GM21619 (cell line): ENCODE data around the gene WDR72.
"Not testable (repeated sequence)": the region's sequence is repeated elsewhere in the genome, so short reads cannot be mapped to it uniquely, and the experiment has no call there.

Experiments
- ATAC-seq: cut with Tn5 transposase; IDR thresholded peaks from one replicate; pipeline ENCODE4 v1.9.1; 2021; ENCODE audit not compliant: unreplicated experiment

Gene WDR72

DNA sequence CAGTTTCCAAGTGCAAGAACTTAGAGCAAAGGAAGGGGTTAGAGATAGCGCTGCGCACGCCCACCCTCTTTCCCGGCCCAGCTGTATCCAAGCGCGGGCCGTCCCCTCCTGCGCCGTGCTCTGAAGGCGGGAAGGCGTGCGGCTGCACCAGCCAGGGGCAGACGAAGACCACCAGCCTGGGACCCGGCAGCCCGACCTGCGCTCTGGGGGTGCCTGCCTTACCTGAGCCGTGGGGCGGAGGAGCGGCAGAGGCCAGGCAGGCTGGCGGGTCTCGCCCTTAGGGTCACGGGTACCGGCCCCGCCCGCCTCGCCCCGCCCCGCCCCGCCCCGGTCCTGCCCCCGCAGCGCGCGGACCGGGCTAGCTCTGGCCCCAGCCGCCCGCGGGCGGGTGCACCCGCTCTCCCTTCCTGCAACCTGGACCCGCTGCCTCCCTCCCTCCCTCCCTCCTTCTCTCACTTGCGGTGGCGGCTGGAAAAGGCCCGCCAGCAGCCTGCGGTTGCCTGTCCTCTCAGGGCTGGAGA, at the start of gene WDR72:
Gene WDR72, minus strand, starts transcription at position 253 of the 521 bp plus-strand sequence. CDS start 26,514 bp downstream, outside the sequence.
- ATAC-seq = no peak

DNA sequence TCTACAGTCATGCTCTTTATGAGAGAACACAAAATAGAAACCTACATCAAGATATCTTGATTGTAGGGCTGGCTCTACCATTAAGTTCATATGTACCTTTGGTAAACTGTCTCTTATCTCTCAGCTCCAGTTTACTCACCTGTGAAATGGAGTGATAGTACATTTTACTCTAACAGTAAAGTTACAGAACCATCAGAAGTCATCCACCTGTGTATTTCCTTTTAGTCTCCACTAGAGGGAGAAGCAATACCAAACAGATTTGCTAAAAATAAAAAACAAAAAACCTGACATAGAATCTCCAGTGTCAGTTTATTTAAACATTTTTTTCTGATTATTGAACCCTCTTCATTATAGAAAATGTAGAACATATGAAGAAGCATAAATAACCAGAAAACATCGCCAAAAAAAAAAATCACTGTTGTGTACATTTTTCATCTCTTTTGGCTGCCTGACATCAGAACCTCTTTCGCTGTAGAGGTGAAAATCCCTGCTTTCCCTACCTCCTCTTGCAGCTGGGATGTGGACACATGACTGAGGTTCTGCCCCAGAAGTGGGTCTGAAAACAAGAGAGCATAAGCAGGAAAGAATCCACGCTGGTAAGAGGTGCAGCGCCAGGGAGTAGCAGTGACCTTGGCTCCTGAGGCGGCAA, 48.7 kb upstream of the WDR72 start:
- no peak for ATAC-seq

DNA sequence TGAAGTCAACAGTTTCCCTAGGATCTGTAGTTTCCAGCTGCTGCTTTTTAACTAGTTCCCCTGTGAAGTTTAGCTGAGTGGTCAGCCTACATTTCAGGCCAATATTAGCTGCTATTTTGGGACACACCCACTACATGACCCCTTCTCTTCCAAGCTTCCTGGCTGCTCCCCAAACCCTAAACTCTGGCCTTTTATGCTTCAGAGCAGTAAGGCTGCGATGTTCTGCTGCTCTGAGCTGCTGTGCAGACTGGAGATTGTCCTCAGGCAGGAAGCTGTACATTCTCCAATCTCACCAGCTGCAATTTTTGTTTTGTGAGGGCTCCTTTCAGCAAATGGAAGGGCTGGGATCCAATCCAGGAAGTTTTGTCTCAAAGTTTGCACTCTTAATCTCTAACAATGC, 48.0 kb upstream of the WDR72 start:
- no peak for ATAC-seq

DNA sequence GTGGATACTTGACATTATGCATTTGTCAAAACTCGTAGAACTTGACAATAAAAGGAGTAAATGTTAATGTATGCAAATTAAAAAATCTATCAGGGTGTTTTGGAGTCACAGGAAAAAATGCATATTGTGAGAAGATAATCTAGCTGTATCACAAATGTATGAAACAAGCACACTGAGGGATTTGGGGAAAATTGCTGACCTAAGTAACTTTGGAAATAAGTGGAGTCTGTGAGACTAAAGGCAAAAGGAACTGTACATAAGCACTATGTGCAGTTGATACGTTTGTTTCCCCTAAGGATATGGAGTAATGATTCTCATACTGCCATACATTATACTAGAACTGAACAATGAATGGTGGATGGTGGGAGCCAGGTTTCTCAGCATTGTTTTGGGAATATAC, 43.2 kb upstream of the WDR72 start:
- ATAC-seq = no peak

DNA sequence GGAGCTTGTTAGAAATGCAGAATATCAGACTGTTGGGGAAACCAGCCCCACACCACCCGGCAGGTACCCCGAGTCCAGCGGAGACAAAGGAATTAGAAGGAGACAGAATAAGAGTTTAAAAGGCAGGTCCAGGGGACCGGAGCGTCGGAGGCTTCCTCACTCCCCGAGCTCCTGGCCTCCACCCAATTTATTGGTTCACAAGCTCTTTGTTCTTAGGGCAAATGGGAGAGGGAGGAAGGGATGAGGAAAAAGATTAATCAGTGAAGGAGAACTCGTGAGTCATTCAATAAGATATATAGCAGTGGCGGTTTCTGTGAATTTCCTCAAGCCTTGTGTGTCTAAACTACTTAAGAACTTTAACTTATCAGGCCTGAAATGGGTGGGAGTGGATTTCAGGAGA, 32.1 kb upstream of the WDR72 start:
- no peak for ATAC-seq

DNA sequence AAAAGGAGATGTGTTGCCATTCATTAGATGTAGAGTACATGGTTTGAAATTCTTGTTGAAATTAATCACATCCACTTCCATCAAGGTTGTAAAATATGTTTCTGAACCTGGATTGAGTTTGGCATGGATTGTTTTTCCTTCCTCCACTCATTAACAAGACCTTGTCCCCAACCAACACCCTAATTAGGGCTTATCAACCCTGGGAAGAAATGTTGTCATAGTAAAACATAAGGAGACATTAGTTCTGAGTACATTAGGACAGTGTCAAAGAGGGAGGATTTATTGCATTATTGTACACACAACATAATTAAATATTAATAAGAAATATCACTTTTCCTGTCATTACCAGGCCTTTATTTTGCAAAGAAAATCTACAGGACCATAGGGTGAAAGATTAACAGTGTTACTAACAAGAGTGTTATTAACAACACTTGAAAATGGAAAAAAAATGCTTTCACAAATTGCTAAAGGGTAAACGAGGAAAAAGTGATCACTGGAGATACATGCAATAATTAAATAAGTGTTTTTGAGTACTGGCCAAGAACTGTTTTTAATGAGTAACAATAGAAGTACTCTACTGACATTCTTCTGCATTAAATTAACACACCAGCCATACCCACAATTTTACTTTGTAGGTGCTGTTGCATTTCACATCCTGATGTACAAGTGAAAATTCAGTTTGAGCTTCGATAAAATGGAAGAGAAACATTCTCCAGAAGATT, 30.4 kb upstream of the WDR72 start:
- ATAC-seq = no peak

DNA sequence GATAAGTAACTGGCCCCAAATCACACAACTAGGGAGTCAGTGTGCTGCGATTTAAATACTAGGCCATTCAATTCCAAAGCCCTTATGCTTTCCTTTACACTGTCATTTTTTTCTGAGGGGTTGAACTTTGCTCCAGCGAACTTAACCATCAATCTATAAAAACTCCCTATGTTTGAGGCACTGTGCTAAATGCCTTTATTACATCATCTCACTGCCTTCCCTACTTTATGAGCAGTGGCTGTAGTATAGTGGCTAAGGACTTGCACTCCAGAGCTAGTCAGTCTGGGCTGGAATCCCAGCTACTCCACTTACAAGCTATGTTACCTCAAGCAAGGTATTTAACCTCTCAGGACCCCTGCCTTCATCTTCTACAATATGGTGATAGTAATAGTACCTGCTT, 26.9 kb upstream of the WDR72 start:
- ATAC-seq = no peak

DNA sequence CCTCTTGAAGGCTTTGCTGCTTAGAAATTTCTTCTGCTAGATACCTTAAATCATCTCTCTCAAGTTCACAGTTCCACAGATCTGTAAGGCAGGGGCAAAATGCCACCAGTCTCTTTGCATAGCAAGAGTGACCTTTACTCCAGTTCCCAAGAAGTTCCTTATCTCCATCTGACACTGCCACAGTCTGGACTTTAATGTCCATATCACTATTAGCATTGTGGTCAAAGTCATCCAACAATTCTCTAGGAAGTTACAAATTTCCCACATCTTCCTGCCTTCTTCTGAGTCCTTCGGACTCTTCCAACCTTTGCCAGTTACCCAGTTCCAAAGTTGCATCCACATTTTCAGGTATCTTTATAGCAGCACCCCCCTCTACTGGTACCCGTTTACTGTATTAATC, 25.8 kb upstream of the WDR72 start:
- not testable (repeated sequence) for ATAC-seq

DNA sequence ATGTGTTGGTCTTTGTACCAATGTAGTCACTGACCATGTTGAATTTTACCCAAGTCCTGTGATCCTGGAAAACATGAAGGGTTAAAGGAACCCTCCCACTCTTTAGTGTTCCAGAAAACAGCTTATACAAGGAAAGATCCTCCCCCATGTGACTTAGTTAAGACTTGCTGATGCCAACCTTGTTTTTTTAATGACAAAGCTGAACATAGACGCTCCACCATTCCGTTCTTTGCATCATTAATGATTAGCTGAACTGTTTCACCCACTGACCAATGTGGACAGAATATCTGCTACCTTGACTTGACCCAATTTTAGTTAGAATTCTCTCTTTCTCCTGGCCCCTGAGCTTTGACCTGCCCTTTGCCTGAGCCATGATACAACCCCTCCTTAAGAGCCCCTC, 3.5 kb upstream of the WDR72 start:
- ATAC-seq = no peak

DNA sequence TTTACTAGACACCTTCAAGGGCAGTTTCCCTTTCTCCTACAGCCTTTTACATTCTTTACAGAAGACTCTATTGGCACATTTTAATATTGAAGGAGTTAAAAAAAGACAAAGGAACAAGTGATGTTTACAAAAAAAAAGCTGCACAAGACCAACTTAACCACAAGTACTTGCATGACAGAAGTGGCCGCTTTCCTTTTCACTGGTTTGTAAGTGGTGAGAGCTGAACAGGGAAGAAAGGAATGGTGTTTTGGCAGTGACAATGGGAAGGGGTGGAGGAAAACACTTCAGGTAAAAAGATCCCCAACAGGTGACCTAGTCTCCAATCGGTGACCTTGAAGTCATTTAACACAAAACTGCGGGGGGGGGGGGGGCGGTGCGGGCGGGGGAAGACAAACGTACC, 1.1 kb downstream of the WDR72 start:
- ATAC-seq = no peak

DNA sequence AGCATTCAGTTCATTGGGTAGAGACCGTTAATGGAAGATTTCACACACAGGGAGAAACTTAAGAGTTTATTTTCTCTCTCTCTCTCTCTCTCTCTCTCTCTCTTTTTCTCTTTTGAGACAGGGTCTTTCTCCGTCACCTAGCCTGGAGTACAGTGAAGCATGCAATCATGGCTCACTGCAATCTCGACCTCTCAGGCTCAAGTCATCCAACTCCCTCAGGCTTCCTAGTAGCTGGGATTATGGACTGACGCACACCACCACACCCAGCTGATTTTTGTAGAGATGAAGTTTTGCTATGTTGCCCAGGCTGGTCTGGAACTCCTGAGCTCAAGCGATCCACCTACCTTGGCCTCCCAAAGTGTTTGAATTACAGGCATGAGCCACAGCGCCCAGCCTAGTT, 1.6 kb downstream of the WDR72 start:
- ATAC-seq = no peak

DNA sequence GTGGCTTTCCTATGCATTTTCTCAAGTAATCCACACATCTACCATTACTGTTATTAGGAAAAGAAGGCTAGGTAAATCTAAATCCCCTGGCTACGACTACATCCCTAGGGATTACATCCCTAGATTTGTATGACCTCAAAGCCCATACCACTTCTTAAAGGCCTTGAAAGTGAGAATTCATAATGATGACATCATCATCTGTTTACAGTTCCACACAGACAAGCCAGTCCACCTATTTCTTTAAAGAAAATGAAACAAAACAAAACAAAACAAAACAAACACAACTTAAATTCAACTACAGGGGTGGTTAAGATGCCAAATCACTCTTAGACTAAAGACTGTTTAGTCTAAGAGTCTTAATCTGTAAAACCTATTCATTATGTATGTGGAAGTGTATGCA, 5.7 kb downstream of the WDR72 start:
- no peak for ATAC-seq

DNA sequence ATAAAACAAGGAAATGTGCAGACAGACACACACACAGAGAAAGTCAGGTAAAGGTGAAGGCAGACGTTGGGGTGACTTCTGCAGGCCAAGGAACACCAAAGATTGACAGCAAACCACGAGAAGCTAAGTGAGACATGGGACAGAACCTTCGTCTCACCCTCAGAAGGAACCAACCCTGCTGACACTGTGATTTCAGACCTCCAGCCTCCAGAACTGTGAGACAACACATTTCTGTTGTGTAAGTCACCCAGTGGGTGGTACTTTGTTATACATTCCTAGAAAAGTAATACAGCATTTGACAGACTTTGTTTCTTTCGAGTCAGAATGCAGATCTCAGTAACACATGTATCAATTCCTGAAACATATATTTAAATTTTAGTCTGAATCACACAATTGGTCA, 7.1 kb downstream of the WDR72 start:
- ATAC-seq = no peak

DNA sequence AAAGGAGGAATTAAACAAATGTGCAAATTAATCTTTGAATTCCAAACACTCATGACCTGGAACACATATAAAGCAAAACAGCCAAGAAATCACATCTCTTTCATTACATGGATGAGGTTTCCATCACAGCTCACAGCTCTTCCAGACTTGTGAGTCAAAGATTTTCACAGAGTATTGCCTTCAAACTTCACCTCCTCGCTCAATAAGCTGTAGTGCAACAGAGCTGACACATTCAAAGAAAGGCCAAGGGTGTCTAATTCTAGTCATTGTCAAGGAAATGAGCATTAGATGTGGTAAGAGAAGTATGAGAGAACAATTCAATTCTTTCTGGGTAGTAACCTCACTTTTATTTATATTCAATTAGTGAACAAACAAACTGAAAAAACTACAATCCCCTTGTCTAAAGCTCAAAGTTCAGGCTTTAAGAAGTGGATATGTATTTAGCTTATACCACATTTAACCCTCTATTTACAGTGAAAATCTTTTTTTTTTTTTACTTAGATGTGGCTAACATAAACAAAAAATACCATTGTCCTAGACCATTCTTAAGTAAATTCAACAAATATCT, 11.9 kb downstream of the WDR72 start:
- ATAC-seq = no peak

DNA sequence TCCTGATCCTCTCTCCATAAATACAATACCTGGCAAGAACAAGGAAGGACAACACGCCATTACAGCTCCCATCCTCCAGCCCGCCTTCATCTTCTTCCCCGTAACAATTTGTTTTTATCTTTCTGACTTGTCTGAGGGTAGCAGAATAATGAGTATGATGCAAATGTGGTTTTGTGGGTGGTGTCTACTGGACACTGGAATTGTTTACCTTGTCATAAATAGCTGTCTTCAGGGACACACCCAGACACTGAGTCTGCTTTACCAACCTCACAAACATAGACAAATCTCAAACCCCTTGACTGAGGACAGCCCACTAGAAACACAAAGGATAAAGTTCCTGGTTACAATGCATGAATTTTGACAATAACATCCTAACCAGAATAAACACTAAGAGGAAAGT, 13.4 kb downstream of the WDR72 start:
- ATAC-seq = no peak

DNA sequence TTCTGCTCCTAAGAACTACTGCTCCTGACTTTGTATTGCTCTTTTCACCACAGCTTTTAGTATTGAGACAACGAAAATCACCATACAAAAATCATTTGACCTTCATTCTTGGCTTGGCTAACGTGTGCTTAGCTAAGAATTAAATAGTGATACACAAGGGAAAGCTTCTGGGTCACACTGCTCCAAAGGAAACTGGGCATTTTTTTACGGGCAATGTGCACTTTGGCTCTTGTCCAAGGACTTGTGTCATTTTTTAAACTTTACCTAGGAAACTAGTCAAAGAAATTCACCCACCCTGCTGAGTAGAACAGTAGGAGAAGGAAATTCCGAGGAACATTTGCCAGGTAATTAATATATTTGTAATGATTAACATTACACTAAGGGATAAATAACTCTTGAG, 19.8 kb downstream of the WDR72 start:
- ATAC-seq = no peak

DNA sequence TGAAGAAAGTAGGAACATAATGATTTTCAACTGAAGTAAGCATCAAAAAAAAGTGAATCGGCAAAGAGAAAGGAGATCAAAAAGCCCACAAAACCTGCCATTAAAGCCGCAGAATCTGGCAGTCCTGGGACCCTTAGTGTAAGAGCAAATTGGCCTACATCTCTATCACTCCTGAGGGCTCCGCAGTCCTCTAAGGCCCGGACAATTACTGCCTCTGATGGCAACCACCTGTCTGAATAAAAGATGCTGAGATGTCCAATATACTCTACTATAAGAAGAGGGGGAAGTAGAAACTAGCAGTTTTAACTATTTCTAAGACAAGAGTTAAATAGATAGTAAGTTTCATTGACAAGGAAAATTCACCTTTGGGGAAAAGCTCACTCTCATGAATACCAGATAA, 20.3 kb downstream of the WDR72 start:
- no peak for ATAC-seq

DNA sequence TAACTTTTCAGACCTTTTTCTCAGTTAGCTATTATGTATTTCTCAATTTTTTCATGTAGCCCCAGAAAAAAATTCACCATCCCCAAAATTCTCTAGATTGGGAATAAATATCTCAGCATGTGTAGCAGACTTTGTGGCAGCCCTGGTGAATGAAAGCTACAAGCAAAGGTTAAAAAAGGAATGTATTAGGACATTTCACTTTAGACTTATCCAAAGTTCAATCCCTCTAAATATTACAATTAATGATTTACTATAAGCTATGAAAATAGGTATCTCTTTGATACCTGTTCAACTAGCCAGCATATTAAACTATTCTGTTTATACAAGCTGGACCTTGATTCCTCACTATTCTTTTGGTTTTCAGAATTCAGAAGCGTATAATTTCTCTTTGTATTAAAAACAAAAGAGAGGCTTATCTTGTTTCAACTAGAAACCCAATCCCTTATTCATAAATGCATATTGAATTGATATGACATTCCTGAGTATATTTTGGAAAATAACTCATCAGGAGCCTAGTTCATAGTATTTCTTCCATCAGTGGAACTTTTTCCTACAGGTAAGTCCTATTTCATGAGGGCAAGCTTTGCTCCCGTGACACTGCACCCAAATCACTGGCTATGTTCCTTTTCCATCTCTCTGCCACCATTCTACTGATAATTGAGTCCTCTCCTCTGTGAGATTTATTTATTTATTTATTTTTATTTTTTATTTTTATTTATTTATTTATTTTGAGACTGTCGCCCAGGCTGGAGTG, 38.0 kb downstream of the WDR72 start:
- no peak for ATAC-seq

DNA sequence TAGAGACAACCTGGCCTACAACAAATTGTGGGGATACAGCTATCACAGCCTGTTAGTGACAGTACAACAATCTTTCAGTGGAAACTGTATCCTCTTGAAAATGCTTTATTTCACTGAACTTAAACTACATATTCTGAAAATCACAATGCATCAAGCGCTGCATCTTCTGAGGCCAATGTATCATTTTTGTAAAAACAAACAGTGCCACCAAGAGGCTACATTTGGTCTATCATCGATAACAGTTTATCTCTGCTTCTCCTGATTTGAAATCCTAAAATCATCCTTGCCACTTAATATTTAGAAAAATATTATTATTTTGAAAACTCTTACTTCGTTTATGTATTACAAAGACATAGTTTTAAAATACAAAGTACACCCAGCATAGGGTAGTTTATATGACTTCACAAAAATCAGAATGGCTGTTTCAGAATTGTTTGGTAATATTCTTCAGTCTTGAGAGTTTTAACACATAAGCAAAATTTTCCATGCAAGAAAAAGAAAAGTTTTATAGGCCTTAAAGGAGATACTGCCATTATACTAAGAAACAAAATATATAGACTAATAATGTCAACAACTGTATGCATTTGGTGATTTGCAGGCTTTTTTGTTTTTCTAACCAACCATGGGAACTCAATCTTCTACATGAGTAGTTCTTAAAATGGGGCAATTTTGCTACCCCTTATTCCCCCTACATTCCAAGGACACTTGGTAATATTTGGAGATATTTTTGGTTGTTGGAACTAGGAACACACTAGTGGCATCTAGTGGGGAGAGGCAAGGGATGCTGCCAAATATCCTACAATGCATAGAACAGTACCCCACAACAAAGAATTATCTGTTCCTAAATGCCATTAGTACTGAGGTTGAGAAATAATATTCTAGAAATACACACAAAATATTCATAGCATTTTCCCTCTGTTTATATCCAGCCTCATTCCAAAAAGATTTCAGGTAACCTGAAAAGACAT, 42.3 kb downstream of the WDR72 start:
- ATAC-seq = no peak

DNA sequence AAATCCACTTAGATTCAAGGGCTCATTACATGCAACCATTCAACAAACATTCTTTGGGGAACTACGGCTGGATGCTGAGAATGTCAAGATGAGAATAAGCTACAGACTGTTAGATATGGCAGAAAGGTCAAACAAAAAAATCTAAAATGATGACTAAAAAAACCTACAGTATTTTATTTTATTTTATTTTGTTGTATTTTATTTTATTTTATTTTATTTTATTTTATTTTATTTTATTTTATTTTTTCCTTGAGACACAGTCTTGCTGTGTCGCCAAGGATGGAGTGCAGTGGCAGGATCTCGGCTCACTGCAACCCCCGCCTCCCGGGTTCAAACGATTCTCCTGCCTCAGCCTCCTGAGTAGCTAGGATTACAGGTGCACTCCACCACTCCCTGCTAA, 46.2 kb downstream of the WDR72 start:
- ATAC-seq = no peak
